ENCODE results near the gene THADA.

THADA gene

GRCh38 chr2:43209204-43209717 is 386.6 kb downstream of the THADA start:
- no peak for DNase-seq (ENCODE audit: low read depth)
- no peak for TF ChIP-seq CTCF (conservative IDR thresholded peaks at IDR 0.05; ENCODE audit: low read depth, low read length)
- no peak overlapping the region for H3K4me3 ChIP-seq (ENCODE audit: low read depth, low read length)

- no peak for TF ChIP-seq CTCF (conservative IDR thresholded peaks at IDR 0.05; ENCODE audit: low read depth, low read length)
- DNase-seq (ENCODE audit: low read depth), result no peak
- no peak overlapping the region for H3K4me3 ChIP-seq (ENCODE audit: low read depth, low read length)
Observed at GRCh38 chr2:43207553-43208300, 388.1 kb downstream of the THADA start.

GRCh38 chr2:43206602-43207001 is 389.2 kb downstream of the THADA start:
- TF ChIP-seq CTCF (conservative IDR thresholded peaks at IDR 0.05; ENCODE audit: low read depth, low read length), result no peak
- H3K4me3 ChIP-seq (ENCODE audit: low read depth, low read length), result no peak overlapping the region
- no peak for DNase-seq (ENCODE audit: low read depth)

GRCh38 chr2:43203373-43203772 is 392.5 kb downstream of the THADA start:
- H3K4me3 ChIP-seq (ENCODE audit: low read depth, low read length), result no peak overlapping the region
- DNase-seq (ENCODE audit: low read depth), result no peak
- no peak for TF ChIP-seq CTCF (conservative IDR thresholded peaks at IDR 0.05; ENCODE audit: low read depth, low read length)

- no peak overlapping the region for H3K4me3 ChIP-seq (ENCODE audit: low read depth, low read length)
- no peak for DNase-seq (ENCODE audit: low read depth)
- TF ChIP-seq CTCF (conservative IDR thresholded peaks at IDR 0.05; ENCODE audit: low read depth, low read length), result no peak
Observed at GRCh38 chr2:43202289-43202688, 393.5 kb downstream of the THADA start.

- no peak for DNase-seq (ENCODE audit: low read depth)
- no peak overlapping the region for H3K4me3 ChIP-seq (ENCODE audit: low read depth, low read length)
- no peak for TF ChIP-seq CTCF (conservative IDR thresholded peaks at IDR 0.05; ENCODE audit: low read depth, low read length)
Observed at GRCh38 chr2:43201497-43201896, 394.3 kb downstream of the THADA start.

GRCh38 chr2:43201016-43201415 is 394.8 kb downstream of the THADA start:
- H3K4me3 ChIP-seq (ENCODE audit: low read depth, low read length), result no peak overlapping the region
- no peak for DNase-seq (ENCODE audit: low read depth)
- TF ChIP-seq CTCF (conservative IDR thresholded peaks at IDR 0.05; ENCODE audit: low read depth, low read length), result no peak
